EL (cell line): ENCODE data around the gene PLA2G4D.
A peak's percentile ranks its signal among the peaks of the same experiment; 100 is the strongest.
"Not testable (repeated sequence)": the region's sequence is repeated elsewhere in the genome, so short reads cannot be mapped to it uniquely, and the experiment has no call there.

ENCODE experiments used
- DNase-seq: peaks from one replicate; pipeline ENCODE4 v3.0.0-alpha.2; 2016

The PLA2G4D gene

DNA sequence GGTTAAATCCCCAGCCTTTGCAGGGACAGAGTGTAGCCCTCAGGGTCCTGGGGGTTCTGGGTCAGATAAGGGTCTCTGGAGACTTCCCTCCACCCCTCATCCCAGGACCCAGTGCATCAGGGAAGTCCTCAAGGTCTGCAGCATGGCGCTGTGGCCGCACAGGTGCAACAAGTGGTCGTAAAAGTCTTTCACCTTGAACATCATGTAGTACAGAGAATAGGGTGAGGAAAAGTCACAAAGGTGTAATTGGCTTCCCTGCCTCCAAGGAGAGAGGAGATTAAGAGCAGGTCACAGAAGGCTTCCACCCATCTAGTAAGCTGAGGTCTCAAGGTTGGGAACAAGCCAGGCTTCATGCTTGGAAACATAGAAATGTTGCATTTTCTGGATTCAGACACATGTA, 29.2 kb upstream of the PLA2G4D start:
- DNase-seq: no peak

DNA sequence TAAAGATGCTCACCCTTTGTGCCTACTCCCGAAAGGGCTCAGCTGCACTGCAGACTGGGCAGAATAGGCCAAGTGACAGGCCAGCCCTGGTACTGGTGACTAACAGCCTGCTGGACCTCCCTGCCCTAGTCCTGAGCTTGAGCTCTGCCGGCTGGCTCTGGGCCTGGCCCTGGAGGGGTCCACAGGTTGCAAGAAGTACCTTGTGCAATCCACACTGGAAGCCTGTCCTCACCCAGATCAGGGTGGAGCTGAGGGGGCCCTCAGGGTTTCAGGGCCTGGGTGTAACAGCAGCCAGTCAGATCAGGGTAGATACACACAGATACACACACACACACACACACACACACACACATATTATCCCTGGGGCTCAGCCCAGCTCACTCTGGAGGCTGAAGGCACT, 27.3 kb upstream of the PLA2G4D start:
- DNase-seq: no peak

DNA sequence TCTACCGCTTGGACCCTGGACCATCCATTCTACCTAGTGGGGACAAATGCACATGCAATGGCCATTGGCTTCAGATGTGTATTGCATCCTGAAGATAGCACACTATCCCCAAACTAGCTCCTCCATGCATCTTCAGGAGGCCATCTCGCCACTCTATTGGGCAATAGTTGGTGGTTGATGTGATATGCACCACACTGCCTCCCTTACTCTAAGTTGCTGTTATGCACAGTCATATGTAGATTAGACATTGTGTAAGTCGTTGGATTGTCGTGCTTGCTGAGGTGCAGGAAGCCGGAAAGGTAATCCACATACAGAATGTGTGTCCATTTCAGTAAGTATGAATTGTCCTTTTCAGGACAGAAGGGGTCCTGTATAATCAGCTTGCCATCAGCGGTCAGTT, 26.7 kb upstream of the PLA2G4D start:
- DNase-seq: no peak

DNA sequence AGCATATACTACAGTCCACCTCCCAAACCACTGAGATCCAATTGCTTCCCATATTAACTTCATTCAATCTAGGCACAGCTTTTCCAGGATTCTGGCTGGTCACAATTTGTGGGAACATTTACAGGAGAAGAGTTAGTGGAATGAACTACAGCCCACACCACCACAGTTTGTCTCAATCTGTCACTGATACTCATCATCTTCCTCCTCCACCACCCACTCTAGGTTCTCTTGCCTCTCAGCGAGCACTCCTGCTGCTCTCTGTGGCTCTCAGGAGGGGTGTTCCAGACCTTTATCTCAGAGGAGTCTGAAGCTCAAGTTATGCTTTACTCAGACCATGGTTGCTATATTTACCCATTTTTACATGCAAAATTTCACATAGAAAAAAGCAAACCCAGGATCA, 25.9 kb upstream of the PLA2G4D start:
- no peak for DNase-seq

DNA sequence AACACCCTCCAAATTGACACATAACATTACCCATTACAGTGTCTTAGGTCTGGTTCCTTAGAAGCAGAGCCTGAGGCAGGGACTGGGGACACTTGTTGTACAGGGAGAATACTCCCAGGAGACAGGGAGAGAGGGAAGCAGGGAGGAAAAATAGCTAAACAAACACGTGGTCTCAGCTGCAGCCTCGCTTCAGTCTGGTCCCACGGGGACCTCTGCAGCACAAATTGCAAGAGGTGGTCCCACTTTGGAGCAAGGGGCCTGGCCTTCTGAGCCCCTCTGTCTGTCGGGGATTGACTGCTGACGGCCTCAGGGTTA, 25.0 kb upstream of the PLA2G4D start:
- no peak for DNase-seq

DNA sequence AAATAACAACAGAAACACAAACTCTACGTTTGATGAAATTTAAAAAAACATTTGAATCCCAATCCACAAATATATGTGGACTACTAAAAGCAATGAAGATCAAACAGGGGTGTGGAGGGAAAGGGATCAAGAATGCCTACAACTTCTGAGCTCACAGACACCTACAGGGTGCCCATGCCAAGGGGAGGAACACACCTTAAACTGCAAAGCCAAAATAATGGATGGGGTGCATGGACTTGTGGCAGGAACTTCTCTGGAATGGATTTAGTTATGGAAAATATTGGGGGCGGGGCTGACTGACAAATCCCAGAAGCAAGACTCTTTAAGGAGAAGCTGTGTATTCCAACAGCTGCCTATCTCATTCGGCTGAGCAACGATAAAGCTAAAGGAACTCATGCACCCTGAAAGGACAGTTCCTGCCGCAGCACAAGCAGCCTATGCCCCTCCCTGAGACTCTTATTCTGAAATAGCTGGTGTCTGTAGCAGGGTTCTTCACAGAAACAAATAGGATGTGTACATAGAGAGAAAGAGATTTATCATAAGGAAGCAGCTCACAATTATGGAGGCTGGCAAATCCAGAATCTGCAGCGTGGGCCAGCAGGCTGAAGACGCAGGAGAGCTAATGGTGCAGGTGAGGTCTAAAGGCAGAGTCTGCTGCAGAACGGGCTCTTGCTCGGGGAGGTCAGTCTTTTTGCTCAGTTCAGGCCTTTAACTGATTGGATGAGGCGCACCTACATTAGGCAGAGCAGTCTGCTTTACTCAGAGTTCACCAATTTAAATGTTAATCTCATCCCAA, 24.5 kb upstream of the PLA2G4D start:
- DNase-seq: no peak

DNA sequence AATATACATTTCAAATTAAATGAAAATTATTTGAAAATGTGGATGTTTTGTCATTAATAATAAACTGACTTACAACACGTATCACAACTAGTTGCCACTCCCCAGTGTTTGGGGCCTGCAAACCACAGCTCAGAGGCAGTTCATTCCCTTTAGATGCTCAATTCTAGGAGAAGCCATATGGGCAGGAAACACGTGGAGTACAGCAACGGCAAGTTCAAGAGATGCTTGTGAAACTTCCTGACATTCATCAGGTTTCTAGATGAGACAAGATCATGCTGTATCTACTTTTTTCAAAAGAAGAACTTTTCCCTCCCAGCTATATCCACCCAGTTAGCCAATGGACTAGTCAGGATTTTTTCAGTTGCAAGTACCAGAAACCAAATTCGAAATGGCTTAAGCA, 17.6 kb upstream of the PLA2G4D start:
- DNase-seq: no peak

DNA sequence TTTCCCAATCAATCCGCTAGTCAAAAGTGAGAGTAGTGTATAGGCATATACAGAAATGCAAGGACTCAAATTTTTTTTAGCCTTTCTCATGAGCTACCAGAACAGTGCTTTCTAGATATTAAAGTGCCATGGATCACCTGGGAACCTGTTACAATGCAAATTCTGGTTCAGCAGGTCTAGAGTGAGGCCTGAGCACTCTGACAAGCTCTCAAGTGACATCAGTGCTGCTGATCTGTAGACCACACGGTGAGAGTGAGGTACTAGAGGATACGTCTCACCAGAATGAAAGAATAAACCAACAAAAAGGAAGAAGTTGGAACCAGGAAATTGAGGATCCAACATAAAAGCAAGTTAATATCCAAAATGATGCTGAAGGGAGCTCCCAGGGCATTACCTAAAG, 16.0 kb upstream of the PLA2G4D start:
- DNase-seq: no peak

DNA sequence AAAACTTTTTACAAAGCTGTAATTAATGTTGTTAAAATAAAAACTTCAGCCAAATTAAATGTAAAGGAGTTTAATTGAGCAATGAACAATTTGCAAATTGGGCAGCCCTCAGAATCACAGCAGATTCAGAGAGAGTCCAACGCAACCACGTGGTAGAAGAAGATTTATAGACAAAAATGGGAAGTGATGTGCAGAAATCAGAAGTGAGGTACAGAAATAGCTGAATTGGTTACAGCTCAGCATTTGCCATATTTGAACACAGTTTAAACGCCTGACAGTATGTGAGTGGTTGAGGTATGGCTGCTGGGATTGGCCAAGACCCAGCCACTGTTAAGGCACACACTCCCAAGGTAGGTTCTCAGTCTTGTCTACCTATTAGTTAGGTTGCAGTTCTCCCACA, 14.4 kb upstream of the PLA2G4D start:
- DNase-seq: no peak

DNA sequence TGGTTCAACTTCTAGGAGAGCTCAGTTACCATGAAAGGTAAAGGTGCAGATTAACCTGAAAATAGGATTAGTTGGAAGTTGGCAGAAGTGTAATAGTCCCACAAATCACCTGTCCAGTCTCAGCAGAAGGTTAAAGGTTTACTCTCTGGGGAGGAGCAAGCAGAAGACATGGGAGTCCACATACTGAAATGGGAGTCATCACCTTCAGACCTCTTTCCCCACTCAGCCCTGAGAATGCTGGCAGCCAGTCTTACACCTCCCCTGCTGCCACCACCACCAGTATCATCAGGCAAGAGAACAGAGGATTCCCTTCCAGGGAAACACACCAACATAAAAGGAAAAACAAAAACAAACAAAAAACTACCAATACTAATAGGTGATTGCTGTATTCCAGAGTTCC, 13.8 kb upstream of the PLA2G4D start:
- DNase-seq: peak; percentile 32

DNA sequence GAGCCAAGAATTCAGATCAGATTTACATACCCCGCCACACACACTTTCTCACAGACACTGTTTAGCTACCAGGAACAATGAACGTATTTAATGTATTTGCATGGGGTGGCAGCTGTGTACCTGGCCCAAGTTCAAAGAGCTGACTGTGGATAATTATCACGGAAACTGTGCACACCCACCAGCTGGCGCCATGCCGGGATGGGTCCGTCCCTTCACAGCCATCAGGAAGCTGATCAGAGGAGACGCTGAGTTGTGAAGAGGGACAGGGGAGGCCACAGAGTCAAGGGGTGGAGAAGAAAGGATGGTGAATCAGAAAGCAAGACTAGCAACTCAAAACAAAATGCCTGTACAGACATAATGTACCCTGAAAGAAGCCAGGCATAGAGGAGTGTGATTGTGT, 13.1 kb upstream of the PLA2G4D start:
- DNase-seq: no peak

DNA sequence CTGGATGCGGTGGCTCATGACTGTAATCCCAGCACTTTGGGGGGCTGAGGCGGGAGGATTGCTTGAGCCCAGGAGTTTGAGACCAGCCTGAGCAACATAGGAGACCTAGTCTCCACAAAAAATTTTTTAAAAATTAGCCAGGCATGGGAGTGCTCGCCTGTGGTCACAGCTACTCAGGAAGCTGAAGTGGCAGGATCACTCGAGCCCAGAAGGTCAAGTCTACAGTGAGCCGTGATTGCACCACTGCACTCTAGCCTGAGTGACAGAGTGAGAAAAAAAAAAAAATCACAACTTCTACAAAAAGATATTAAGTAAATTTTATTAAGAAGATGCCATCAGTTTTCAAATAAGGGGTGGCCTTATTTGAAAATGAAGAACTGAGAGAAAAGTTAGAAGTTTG, 11.9 kb upstream of the PLA2G4D start:
- DNase-seq: no peak

DNA sequence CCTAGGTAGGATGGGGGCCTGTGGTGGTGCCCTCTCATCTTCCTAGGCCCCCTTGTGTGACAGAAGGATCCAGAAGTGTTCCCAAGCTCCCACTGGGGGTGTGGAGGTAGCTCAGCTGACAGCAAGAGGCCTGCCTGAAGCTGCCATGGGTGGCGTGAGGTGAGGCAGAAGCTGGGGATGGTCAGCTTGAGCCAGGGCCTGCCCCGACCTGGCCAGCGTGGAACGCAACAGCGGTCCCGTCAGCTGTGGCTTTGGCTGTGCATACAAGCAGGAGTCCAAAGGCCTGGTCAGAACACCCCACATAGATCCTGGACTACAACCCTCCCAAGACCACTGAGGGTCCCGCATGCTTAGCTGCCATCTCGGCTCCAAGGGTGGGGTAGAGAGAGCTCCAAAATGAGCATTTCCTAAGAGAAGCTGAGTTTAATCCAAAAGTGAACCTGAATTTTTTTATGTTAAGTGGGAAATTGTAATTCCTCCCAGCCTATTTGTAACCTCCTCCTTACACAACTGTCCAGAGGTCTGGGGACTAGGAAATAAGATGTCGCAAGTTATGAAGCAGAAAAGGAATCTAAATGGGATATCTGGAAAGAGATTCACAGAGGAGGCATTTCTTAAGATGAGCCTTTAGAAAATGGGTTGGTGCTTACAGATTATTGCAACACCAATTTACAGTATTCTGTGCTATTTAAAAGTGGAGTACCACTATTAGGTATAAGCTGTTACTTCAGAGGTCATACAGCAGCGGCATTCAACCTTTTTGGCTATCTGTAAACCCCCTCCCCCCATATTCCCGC, 9.9 kb upstream of the PLA2G4D start:
- no peak for DNase-seq

DNA sequence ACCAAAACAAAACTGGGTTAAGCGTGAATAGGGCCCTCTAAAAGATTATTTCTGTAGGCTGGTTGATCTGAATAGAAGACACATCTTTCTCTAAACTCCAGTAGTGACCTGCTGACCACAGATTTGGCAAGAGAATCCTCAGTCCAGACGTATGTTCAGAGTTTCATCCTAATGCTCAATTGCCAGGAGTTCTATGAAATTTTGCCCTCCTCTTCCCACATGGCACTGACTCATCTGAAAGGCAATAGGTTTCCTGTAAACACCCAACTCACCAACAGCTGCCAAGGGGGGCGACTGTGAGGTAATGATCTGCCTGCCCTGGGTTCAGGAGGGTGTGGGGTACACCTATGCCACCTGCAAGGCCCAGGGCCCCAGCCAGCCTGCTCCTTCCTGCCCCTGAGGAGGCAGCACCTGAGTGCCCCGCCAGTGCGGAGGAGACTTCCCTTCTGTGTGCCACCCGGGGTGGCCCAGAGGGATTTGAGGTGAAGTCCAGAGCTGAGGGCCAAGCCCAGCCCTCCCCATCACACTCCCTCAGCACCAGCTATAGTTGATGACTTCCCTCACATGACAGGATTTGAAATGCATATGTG, 8.4 kb upstream of the PLA2G4D start:
- peak; percentile 69 for DNase-seq

DNA sequence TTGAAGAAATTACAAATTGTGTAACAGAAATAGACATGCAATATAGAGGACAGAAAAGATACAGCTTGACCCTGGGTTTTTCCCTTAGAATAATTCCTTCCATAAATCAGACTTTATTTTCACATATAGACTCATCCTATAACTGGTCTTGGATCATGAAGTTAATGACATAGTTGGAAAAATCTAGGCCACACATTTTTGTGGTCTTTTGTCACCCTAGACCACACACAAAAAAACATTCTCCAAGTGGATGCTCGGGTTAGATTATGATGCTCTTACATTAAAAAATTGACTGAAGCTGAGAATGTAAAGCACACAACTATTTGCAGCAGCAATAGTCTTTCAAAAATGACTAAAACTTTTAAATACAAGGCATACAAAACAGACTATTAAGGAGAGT, 7.5 kb upstream of the PLA2G4D start:
- DNase-seq: peak; percentile 60

DNA sequence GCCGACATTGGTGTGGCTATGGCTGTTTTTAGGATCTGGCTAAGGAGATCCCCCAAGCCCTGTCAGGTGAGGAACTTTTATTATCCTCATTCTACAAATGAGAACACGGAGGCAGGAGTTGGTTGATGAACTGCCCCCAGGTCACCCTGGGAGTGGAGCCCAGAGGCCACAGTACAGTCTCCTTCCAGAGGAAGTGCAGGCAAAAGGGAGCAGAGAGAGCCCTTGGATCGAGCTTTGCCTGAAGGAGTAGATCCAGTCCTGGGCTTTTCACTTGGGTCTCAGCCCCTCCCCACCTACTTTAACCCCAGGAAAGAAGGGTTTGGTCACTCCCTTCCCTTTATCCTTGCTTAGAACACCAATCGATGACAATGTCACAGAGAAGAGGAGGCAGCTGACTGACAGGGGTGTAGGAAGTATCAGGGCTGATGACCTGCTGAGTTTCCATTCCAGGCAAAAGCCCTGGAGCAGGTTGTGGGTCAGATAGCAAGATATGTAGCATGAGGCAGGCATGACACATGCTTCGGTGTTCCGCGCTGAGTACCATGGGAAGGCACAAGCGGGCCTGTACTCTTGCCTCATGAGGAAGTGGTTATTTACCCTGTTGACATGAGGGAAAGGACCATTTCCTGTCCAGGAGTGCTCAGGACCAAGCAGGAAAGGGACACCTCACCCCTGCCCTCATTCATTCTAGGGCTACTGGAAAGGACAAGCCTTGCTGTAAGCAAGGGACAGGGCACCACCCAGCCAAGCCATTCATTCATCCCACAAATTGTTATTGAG, 5.8 kb upstream of the PLA2G4D start:
- peak; percentile 56 for DNase-seq

DNA sequence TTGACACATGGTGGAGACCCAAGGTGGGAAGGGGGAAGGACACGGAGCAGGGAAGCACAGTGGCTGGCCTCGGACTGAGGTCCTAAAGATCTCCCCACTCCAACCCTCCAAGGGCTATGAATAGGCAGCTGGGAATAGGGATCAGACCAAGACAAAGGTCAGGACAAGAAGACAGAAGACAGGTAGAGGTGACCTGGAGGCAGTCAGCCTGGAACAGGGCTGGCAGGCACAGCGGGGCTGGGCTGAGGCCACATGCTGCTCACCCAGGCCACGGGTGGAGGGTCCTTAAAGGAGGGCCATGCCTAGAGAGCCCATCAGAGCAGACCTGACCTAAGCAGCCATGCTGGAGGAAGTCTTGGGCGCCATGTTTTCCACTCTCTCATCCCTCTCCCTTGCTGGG, 2.7 kb upstream of the PLA2G4D start:
- DNase-seq: no peak

DNA sequence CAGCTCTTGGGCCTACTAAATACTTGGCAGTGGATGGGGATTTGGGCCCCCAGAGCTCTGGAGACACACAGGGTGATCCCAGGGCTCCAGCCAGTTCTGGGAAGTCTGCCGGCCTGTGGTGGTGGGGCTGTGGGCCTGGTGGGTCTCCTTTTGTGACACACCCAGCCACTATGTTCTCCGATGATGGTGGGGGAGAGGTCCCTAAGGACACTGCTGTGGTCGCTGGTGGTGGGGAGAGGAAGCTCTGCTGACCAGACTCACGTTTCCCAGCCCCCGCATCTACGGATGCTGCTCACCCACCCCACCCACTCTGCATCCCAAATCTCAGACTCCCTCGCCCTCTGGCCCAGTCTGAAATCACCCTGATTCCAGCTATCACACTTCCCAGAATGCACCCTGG, 396 bp downstream of the PLA2G4D start:
- no peak for DNase-seq

DNA sequence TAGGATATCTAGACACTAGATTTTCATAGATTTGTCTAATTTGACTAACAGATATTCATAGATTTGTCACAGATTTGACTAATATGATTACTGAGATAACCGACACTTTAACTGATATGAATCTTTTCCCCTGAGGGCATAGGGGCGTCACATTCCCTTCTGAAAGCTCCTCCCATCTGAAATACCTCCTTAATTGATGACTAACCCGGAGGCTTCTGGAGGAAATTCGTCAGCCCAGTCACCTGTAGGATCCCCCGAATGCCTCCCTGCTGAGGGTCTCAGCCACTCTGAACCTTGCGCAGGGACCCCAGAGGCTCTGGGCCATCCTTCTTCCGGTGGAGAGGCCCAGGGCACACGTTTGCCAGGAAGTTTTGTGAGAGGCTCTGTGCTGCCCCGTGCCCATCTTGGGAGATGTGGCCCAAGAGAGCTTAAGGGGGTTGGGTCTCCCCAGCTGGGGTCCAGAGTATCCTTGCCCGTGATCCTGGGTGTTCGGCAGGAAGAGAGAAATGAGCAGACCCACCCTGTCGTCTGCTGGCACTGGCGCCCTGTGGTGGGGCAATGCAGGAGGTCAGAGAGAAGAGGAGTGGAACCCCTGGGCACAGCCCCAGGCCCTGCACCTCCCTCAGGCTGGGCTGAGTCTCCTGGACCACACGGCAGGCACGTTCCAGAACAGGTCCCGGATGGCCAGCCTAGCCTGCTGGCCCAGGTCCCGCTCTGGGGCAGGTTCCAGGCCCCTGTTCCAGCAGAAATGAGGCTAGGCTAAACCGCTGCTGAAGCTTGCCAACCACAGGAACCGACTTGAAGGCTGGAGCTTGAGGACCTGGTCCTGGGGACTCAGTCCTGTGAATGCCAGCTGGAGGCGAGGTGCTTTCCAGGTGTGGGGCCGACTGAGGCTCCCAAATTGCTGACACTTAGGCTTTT, 1.7 kb downstream of the PLA2G4D start:
- DNase-seq: peak; percentile 77

DNA sequence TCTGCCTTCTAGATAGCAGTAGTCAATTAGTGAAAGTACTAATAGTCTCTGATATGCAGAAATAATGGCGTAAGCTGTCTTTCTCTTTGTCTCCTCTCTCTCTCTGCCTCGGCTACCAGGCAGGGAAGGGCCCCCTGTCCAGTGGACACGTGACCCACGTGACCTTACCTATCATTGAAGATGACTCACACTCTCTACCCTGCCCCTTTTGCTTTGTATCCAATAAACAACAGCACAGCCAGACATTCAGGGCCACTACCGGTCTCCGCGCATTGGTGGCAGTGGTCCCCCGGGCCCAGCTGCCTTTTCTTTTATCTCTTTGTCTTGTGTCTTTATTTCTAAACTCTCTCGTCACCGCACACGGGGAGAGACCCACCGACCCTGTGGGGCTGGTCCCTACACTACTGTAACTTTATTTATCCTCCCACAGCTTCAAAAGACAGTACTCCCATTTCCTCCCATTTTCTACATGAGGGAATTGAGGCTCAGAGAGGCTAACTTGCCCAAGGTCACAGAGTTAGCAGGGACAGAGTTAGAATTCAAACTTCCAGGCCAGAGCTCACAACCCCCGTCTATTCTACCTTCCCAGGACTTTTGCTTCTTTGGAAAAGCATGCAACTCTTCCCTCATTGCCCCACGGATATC, 2.5 kb downstream of the PLA2G4D start:
- DNase-seq: not testable (repeated sequence)

DNA sequence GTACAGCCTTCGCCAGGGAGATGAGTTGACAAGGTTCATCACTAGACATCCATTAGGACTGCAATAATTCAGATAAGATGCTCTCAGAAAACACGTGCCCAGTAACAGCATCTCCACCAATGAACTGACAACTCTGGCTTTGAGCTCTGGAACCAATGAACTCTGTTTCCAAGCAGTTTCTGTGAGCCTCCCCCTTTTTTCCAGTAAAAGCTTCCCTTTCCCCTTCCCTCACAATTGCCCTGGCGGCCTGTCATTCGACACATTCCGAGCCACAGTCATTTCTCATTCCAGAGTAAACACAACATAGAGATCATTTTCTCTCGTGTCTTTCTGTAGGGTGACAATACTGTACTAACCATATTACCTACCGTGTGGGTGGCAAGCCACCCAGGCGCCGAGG, 3.6 kb downstream of the PLA2G4D start:
- DNase-seq: no peak

DNA sequence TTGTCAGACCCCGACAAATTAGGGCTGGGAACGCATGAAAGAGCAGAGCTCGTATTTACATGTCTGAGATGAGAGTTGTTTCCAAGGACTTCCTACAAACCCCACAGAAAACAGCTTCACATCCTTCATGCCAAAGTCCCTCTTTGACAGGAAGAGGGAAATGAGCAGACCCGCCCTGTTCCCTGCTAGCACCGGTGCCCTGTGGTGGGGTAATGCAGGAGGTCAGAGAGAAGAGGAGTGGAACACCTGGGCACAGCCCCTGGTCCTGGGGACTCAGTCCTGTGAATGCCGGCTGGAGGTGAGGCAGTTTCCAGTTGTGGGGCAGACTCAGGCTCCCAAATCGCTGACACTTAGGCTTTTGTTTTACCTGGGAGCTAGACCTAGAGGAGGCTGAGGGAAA, 4.0 kb downstream of the PLA2G4D start:
- no peak for DNase-seq
